Stimulated activated CD8-positive, alpha-beta memory T cell treated with anti-CD3 and anti-CD28 coated beads, Interleukin-12 subunit alpha, Interleukin-12 subunit beta, amount 100 ng/mL, for 24 hours (primary cell): ENCODE results near the gene VWC2.
"Not testable (repeated sequence)": the region's sequence is repeated elsewhere in the genome, so short reads cannot be mapped to it uniquely, and the experiment has no call there.

Experiments used
- DNase-seq: peaks from one replicate; pipeline ENCODE4 v3.0.0-alpha.2; 2020; ENCODE audit errors: extremely low read depth

VWC2 gene

DNA sequence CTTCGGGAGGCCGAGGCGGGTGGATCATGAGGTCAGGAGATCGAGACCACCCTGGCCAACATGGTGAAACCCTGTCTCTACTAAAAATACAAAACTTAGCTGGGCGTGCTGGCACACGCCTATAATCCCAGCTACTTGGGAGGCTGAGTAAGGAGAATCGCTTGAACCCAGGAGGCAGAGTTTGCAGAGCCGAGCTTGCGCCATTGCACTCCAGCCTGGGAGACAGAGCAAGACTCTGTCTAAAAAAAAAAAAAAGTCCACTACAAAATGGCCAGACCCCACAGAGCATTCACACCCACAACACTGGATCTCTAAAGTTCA lies 78.1 kb downstream of the VWC2 start:
- not testable (repeated sequence) for DNase-seq

DNA sequence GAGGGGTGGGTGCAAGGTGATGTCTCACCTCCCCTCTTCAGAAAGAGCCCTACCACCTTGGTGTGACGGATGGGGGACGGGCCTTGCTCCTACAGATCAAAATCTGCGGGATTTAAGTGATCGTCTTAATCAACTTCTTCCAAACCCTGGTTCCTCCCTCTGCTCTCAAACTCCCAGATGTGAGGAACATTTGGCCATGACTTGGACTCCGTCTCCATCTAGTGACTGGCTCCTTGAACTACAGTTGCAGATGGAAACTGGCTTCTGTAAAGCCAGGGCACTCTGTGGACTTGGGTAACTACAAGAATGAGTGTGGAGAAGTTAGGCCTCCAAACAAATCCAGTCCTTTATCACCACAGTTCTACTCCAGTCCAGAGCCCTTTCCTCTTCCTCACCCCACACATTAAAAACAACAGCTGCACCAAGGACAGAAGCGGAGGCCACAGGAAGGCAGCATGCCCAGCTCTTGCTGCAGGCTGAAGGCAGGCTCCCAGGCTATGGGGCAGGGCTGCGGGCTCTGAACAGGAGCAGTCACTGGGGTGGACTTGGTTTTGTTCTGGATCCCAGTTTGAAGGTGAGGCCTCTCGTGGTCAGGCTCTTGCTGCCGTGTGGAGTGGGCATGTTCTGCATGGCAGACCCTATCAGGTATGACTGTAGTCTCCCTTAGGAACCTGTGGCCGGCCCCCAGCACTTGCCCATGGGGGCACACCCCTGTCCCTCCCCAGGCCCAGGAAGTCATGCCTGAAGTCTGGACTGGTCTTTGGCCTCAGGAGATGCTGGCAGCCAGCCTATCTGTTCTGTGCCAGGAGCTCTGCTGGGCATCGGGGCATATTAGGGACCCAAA lies 79.4 kb downstream of the VWC2 start:
- DNase-seq: no peak

DNA sequence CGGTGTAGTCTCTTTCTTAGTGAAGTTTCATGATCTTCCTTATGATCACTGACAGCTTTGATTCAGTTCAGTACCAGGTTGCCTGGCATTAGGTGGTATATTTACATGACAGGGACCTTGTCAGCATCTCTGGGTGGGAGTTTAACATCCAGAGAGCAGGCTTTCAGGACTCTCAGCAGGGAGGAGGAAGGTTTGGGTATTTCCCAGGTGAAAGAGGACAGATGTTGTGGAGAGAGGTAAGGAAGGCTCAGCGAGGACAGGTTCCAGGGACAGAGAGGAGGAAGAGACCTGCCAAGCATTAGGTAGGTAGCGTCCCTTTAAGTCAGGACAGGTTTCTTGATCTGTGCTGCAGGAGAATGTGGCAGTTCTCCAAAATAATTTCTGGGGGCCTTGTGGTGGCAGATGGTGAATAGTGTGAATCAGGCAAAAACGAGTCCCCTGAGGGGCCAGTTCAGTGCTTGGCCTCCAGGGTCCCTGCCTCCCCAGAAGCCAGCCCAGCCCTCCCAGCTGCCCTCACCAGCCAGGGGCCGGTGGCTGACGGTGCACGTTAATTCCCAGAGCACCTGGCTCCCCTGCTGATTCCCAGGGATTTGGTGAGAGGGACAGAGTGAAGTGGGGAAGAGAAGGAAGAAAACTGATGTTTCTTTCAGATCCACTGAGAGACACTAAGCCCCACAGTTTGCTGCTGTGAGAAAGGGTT lies 82.0 kb downstream of the VWC2 start:
- no peak for DNase-seq

DNA sequence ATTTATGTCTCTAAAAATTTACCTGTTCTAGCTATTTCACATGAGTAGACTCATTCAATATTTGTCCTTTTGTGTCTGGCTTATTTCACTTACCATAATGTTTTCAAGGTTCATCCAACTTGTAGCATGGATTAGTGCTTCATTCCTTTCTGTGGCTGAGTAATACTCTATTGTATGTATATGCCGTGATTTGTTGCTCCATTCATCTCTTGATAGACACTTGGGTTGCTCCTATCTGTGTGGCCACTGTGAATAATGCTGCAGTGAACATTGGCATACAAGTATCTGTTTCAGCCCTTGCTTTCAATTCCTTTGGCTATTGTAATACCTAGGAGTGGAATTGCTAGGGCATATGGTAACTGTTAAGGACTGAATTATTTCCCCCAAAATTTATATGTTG lies 86.9 kb downstream of the VWC2 start:
- no peak for DNase-seq

DNA sequence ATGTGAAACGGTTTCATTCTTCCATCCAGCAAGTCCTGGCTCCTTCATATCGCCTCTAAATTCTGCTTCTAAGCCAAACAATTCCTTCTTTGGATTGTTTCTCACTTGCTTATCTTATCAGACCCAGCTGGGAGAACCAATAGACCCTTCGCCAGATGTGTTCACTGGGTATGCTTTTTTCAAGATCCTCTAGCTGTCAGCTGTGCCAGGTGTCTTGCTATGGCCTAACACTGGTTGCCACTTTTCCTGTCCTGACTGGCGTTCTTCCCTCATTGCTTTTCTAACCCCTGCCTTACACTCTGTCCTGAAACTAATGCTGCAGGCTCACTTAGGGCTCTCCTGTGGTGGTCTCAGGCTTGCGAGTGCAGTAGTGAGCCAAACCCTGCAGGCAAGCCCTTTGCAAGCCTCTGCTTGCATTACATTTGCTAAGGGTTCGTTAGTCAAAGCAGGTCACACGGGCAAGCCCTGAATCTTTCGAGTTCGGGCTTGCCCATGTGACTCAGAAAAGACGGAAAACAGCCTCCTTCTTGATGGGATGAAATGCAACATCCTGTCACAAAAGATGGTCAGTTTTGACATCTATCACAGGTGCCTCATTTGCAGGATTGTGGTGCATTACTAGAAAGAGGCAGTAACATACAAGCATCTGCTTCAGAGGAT lies 92.8 kb downstream of the VWC2 start:
- DNase-seq: no peak

DNA sequence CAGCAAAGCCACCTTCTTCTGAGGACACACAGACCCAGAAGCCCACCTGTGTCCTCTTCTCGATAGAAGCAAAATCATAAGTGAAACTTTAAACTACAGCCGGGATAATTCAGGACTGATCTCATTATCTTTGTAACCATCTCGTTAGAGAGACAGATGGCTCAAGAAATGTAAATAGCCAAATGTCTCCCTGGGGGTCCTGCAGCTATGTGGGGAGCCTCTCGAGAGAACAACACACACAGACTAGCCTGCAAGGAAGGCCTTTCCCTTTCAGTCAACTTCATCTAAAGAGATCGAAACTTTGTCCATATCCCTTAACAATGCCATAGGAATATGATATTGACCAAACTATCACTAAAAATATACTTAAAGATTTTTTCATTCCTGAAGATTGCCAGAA lies 93.5 kb downstream of the VWC2 start:
- no peak for DNase-seq

DNA sequence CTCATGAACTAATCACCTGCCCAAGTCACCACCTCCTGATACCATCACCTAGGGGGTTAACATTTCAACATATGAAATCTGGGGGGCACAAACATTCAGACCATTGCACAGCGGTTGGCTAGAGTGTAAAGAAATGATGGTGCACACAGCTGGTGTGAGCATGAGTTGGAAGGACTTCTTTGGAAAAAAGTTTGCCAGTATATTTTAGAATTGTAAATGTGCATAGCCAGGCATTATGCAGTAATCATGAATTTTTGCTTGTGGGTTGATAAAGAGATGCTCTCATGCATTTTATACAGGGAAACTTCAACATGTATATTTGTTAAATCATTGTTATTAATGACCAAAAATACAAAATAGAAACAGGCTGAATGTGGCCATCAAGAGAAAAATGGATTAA lies 100.0 kb downstream of the VWC2 start:
- DNase-seq: no peak

DNA sequence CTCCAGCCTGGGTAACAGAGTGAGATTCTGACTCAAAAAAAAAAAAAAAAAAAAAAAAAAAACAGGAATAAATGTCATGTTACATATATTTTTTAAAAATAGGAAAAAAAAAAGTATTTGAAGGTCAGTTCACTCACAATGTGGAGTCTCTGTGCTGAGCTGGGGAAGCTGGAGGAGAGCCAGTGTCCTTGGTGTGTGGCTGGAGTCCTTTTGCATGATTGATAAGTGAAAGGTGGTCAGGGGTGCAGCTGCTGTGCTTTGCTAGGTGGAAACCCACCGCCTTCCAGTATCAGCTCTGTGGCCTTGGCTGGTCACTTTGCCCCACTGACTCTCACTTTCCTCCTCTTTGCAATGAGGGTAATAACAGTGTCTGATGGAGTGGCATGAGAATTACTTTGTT lies 101.9 kb downstream of the VWC2 start:
- no peak for DNase-seq

DNA sequence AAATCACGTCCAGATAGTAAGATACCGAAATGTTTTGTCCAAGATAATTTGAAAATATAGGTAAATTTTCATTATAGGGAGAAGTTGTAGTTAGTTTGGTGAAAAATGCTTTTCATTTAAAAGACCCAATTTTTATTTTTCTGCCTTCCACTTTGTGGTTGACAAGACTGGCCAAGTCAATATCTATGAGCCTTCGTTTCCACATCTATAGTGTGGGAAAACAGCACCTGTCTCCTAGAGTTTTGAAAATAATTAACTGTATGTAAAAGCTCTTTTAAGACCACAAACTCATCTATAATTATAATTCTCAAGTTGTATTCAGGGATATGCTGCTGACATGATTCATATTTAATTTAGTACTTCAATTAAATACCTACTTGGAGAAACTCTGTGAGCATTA lies 102.8 kb downstream of the VWC2 start:
- no peak for DNase-seq

DNA sequence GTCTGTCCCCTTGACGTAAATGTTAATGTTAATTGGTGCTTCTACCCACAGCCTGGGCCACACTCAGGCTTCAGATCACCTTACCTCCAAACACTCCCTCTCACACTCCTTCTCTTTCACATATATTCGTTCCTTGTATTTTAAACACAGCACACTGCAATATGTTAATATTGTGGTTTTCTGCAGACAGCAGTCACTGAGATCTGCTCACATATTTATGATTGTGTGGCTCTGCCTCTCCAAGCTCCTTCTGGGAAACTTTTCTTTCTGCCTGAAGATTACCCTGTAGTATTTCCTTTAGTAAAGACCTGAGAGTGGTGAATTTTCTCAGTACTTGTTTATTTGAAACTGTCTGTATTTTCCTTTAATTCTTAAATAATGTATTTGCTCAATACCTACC lies 104.7 kb downstream of the VWC2 start:
- DNase-seq: no peak

DNA sequence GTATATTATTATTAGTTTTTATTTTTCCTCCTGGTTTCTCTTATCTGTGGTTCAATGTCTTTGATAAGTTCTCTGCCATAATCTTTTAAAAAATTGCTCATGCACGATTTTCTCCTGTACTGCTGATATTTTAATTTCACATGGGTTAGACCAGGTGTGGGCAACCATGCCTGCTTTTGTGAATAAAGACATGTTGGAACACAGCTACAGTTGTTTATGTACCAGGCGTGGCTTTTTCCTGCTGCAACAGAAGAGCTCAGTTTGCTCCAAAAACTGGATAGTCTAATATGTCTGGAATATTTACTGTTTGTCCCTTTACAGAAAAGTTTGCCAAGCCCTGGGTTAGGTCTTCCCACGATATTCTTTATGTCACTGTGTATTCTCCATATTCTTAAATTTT lies 105.2 kb downstream of the VWC2 start:
- no peak for DNase-seq

DNA sequence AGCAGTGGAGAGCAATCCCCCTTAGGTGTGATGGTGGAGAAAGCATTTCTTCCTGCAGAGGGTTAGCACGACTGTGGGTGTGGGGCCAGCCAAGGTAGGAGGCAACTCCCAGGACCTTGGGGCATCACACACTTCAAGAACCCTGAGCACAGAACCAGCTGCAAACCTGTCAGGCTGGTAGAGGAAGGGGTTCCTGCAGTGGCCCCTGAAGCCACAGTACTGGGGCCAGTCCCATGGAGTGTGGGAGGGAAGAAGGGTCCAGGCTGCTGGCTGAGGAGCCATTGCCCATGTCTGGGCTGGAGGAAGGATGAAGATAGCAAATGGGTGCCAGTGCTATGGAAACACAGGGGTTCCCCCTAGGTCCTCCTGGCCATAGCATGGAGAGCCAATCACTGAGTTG lies 110.5 kb downstream of the VWC2 start:
- DNase-seq: no peak

DNA sequence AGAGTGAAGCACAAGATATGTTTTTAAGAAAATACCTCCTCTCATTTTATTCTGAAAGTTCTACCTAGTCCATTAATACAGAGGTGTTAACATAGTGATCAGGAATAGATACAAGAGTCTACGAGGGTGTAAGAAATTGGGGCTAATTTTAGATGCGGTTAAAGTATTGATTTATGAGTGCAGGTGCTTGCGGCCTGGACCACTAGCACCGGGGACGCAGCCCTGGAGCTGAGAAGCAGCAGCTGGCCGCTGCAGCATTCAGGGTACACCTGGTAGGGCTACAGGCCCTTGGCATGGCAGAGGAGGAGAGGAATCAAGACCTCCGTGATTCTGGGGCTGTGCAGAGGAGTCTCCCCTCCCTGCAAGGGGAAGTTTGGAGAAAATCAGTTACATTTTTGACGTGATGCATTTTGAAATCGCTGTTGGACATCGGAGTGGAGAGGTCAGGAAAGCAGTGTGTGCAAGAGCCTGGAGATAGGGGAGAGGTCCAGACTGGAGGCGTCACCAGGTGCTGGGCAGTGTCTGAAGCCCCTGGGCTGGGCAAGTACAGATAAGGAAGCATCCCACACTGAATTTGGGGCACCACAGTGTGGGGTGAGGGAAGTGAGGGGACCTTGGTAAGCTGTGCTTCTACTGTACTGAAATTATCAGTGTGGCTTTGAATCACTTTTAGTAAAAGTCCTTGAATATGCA lies 112.3 kb downstream of the VWC2 start:
- DNase-seq: no peak

DNA sequence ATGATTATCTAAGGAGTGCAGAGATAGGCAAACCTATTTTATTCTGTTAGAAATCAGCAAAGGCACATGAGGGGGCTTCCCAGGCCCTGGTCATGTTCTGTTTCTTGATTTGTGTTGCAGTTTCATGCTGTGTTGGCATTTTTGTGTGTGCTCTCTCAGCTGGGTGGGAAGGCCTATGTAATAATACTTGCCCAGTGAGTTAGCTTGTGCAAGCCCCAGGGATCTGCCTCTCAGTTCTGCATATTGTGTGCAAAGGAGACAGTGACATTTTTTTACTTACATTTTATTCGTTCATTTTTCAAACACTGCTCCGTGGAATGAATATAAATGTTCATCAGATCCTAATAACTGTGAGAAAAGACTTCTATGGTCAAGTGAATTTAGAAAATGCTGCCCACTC lies 119.0 kb downstream of the VWC2 start:
- no peak for DNase-seq

DNA sequence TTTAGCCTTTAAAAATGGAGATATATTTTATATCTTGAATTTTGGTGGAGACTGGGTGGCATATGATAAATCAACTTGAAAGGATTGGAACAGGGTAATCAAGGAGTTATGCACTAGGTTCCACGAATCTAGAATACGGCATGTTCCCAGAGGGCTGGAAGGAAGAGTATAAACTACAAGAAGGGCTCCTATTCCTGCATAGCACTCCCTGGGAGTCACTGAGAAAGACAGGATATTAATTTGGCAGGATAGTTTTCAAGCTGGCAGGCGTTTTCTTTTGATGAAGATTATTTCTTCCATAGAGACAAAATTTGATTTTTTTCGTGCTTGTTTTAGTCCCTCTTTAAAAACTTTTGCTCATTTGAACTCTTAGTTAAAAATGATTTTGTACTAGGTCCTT lies 119.7 kb downstream of the VWC2 start:
- no peak for DNase-seq

DNA sequence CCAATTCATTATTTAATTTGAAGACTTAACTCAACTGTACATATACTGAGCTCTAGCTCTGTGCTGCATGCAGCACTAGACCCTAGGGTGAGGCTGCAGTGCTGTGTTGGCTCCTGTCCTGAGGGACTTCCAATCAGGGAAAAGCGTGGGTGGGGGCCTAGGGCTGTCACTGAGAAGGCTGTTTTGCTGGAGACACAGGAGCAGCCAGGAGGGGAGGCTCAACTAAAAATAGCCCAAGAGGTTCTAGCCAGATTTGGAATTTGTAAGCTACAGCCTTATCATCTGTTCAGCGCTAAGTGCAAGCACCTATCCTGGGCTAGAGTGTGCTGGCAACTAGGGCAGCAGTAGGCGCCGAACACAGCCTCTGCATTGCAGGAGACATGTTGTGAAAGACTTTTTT lies 121.1 kb downstream of the VWC2 start:
- no peak for DNase-seq

DNA sequence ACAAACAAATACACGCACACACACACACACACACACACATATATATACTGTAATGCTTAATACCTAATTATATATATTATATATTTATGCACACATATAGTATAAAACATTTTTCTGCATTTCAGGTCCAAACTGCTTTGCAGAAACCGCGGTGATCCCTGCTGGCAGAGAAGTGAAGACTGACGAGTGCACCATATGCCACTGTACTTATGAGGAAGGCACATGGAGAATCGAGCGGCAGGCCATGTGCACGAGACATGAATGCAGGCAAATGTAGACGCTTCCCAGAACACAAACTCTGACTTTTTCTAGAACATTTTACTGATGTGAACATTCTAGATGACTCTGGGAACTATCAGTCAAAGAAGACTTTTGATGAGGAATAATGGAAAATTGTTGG lies 138.5 kb downstream of the VWC2 start:
- DNase-seq: no peak

DNA sequence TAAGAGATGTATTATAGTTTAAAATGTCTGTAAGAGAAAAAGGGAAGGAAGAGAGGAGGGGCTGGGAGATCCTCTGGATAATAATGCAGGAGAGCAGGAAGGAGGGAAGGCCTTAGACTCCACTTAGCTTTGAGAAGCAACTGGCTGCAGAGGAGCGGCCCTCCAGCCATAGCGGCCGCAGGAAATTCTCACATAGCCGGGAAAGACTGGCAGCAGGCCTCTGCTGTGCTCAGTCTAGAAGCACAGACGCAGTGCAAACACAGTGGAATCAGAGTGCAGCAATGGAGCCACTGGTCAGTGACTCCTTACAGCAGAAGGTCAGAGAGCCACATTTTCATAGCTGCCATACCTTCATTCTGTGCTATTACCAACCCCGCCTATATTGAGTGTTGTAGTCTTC lies 153.3 kb downstream of the VWC2 start:
- DNase-seq: no peak

DNA sequence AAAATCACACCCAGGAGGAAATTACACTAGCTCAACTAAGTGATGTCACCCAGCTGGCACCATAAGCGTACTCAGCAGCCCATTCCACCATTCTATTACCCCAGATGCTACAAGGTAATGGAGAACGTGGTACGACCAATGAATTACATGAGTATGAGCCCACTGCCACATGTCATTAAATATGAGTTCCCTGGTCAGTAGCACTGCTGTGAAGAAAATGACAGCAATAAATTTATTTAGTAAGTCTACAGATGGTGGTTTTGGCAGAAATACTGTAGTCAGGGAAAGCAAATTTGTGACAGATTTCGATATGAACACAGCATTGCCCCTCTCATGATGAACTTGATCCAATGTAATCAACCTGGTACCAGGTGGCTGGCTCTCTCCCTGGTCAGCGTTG lies 154.2 kb downstream of the VWC2 start:
- DNase-seq: no peak

DNA sequence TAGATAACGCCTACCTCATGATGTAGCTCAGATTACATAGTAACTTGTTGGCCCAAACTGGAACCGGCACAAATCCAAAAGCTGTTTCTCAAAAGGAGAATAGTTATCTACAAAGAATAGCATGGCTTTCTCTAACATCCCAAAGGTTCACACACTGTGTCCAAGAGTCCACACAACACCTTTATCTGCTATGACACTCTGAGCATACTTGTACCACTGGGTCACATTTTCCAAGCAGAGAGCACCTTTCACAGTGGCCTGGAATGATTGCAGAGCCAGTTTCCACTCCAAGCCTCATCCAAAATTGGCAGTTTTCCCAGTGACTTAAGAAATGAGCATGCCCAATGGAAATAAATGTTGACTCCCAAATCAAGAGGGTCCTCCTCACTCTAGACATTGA lies 155.3 kb downstream of the VWC2 start:
- DNase-seq: no peak

DNA sequence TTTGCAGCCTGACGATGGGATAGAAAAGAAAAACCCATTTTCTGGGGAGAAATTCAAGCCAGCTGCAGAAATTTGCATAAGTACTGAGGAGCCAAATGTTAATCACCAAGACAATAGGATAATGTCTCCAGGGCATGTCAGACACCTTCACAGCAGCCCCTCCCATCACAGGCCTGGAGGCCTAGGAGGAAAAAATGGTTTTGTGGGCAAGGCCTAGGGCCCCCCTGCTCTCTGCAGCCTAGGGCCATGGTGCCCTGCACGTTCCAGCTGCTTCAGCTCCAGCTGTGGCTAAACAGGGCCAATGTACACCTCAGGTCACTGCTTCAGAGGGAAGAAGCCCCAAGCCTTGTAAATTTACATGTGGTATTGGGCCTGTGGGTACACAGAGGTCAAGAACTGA lies 158.2 kb downstream of the VWC2 start:
- no peak for DNase-seq

DNA sequence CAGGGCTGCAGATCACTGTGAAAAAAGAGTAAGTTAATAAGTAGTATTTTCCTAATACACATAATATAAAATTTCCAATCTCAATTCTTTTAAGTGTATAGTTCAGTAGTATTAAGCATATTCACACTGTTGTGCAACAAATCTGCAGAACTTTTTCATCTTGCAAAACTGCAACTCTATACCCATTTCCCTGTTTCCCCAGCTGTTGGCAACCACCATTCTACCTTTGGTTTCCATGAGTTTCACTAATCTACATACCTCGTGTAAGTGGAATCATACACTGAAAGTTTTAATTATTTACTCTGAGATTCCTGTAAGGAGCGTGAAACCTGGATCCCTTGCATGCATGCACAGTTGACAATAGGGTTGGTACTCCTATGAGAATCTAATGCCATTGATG lies 164.2 kb downstream of the VWC2 start:
- DNase-seq: no peak
